GM19193 (cell line): ENCODE results near the gene OR4D6.

Source experiments
- POLR2A ChIP-seq: IDR thresholded peaks from 4 replicates; pipeline ENCODE4 v1.6.1; 2011; ENCODE audit not compliant: insufficient read depth, insufficient read length; ENCODE audit errors: extremely low read depth

Gene OR4D6

DNA sequence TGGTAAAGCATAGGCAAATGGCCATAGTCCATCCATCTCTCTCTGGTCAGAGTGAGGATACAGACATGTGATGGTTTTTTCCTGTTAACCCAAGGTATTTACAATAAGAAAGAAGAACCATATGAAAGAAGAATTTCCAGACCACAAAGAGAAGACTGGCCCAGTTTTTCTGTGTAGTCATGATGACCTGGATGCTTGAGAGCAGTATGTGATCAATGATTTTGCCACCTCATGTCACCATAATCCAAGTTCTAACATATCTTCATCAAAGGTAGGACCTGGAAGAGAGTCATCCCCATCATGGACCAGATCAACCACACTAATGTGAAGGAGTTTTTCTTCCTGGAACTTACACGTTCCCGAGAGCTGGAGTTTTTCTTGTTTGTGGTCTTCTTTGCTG, at the start of gene OR4D6:
TSS of gene OR4D6 (plus strand) at position 301 of the 400 bp plus-strand sequence. CDS start at position 301, 0 bp downstream.
- no peak for TF ChIP-seq POLR2A

DNA sequence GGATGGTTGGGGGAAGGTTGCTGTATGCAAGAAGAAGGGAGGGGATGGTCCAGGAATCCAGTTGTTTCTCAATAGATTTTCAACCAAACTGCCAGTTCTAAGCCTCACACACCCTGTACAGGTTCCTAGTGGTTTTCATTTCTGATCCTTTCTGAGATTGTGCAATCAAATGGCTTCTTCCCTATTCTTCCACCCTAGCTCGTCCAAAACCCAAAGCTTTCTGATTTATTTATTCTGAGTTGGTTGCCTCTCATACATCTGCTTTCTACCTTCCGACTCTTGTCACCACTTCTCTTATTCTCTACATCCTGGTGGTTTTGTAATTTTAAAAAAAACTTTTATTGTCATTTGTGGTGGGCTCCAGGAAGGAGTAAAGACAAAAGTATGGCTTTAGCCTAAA, 43.1 kb upstream of the OR4D6 start:
- TF ChIP-seq POLR2A: no peak

DNA sequence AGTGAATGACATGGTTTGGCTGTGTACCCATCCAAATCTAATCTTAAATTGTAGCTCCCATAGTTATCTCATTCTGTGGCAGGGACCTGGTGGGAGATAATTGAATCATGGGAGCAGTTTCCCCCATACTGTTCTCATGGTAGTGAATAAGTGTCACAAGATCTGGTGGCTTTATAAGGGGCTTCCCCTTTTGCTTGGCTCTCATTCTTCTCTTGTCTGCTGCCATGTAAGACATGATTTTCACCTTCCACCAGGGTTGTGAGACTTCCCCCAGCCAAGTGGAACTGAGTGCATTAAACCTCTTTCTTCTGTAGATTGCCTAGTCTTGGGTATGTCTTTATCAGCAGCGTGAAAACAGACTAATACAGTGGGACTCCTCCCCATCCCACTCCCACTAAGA, 41.6 kb upstream of the OR4D6 start:
- TF ChIP-seq POLR2A: no peak

DNA sequence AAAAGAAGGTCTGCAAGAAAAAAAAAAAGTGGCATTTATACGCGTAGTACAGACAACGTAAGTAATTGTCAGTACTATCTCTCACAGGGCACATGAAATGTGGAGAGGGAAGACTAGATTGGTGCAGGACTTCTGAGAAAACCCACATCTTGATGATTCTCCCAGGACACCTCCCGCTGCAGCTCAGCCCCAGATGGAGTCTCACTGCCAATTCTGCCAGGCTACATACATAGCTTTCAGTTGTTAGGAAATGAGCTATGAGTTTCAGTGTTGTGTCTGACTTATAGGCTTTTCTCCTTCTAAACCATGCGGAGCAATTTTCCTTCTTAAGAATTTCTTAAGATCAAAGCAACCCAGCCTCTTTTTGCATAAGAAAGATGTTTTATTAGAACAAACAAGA, 40.1 kb upstream of the OR4D6 start:
- no peak for TF ChIP-seq POLR2A

DNA sequence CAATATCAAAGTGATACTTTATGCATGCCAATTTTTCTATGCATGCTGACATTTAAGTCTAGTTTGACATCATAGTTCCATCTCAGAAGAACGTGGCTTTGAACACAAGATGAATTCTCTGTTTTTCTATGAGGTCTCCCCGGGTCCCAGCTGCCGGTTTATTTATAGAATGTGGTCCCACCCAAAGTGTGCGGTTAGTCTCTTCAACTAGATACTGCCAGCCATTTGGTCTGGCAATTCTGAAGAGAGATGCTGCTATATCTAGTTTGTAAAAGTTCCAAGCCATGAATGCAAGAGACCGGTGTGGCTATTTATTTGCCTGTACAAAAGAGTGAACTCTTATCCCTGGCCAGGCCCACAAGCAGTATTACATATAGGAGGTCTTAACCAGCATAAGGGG, 39.7 kb upstream of the OR4D6 start:
- TF ChIP-seq POLR2A: no peak

DNA sequence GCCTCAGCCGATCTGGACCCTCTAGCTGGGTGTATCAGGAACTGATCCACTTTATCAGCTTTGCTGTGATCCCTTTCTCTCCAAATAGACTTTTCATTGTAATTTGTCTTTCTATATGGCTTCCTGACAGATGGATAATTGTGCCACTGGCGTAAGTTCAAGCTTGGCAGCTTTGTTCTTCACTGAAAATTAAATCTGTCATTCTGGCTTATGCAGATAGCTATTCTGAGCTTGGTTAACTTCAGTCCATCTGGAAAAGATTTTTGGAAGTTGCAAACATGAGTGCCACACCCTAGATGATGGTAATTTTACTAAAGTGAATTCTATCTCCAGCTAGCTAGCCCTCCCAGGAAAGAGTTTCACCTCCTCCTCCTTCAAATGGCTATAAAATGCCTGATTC, 38.6 kb upstream of the OR4D6 start:
- TF ChIP-seq POLR2A: no peak

DNA sequence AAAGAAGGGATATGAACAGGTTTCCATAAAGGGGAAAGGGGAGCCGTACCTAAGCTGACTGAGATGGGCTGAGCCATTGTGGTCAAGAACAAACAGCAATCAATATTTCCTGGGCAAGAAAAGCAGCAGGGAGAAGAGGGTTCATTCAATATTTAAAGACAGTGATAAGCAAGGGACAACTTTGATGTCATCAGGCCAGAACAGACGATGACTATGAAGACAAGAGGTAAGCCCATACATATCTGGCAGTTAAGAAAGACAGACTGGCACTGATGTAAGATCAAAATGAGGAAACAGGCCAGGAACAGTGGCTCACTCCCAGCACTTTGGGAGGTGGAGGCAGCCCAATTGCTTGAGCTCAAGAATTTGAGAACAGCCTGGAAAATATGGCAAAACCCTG, 32.9 kb upstream of the OR4D6 start:
- TF ChIP-seq POLR2A: no peak

DNA sequence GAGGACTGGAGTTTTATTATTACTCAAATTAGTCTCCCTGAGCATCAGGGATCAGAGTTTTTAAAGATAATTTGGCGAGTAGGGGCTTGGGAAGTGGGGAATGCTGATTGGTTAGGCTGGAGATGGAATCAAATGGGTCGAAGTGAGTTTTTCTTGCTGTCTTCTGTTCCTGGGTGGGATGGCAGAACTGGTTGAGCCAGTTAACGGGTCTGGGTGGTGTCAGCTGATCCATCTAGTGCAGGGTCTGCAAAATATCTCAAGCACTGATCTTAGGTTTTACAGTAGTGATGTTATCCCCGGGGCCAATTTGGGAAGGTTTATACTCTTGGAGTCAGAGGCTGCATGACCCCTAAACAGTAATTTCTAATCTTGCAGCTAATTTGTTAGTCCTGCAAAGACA, 31.6 kb upstream of the OR4D6 start:
- TF ChIP-seq POLR2A: no peak

DNA sequence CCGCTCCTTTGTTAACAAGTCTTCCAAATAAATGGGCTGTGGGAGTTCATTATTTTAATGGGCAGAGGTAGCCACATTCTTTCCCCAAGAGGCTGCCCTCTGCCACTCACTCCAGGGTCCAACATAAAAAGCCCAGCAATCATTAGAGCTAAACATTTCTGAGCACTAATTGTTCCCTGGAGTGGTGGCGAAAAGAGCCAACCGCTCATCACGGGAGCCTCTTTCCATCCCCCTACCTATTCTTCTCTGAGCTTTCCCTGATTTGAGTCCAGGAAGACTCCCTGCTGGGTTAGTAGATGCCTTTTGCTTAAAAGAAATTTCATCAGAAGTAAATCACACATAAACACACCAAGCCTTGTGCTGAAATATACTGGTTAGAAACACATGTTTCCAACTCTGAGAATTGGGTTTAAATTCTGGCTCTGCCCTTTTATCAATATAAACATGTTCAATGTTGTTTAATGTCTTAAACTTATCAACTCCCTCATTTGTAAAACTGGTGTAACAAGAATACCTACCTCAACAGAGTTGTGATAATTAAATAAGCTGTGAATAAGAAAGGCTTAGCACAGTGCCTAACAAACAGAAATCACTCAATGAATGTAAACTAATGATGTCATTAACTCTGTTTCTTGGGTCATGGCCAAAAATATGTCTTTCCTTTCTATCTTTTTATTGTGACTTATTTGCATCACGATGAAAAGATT, 30.2 kb upstream of the OR4D6 start, which contains the start of gene OR5A2:
TSS of gene OR5A2 (minus strand) at position 53 of the 707 bp plus-strand sequence. CDS start 3,460 bp downstream, outside the sequence.
- TF ChIP-seq POLR2A: no peak

DNA sequence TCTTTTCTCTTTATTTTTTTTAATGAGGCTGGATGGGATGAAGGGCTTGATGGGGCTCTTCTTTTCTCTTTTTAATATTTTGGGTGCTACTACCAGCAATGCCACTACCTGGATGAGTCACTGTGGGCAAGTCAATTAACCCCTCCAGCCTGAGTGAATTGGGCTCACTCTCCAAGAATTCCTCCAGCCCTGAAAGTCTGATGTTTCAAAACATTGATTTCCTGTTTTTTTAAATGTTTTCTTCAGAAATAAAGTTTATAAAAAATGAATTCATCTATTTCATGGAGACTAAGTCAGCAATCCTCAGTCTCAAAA, 29.7 kb upstream of the OR4D6 start:
- no peak for TF ChIP-seq POLR2A

DNA sequence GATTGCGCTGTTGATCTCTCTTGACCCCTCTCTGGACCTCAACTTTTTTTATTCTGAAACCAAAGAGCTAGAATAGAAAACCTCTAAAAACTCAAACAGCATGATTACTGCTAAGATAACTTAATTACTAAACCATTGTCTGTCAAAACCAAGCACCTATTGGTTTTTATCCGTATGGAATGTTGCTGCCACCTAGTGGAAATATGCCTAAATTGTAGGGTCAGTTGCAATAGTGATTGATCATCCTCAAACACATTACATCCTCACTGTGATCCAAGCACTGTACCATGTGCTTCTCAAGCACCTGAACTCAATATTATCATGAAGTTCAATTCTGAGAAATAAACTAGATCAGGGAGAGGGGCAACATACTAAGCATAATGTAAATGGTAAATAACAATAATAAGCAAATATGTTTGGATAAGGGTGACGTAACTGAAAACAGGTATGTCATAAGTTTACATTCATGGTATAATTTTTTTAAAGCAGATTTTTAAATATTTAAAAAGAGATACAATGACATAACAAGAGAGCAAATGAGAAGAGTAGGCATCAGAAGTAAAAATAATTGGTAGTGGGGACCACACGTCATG, 26.7 kb upstream of the OR4D6 start:
- no peak for TF ChIP-seq POLR2A

DNA sequence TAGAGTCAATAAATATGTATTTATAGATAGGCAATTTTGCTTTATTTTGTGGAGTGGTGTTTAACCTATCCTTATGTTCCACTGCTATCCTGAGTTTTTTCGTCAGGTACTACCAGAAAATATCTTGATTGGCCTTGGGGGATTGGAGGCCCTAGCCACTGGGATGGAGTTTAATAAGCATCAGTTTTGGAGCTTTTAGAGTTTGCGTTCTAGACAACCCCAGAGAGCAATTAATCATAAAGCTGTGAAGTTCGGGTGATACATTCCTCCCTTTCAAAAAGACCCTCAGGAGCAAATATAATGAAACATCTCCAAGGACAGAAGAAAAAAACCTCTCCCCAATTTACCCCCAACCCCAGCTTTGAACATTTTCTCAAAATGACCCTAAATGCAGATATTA, 20.6 kb upstream of the OR4D6 start, which contains the start of gene OR5A1:
TSS of gene OR5A1 (plus strand) at position 301 of the 400 bp plus-strand sequence. CDS start 6,700 bp downstream, outside the sequence.
- no peak for TF ChIP-seq POLR2A

DNA sequence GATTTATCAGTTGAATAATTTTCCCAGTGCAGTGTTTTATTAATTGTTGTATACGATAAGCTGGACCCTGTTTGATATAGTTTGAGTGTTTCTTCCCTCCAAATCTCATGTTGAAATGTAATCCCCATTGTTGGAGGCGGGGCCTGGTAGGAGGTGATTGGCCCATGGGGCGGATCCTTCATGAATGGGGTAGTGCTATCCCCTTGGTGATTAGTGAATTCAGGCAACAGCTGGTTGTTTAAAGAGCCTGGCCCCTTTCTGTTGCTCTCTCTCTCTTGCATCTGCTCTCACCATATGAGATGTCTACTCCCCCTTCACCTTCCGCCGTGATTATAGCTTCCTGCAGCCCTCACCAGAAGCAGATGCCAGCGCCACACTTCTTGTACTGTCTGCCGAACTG, 19.0 kb upstream of the OR4D6 start:
- no peak for TF ChIP-seq POLR2A

DNA sequence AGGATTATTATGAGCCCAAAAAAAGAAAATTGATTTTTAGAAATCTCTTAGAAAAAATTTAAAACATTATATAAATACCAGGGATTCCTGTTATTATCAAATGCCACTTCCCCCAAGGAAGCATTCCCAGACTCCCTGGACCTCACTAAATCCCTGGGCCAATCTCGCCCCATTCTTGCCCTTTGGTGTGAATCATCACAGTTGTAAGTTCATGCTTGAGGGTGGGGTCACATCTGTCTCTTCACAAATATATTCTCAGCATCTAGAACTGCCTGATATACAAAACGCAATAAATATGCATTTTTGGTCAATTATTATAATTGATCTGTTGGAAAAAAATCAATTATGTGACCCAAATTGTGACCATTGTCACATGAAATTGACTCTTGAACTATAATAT, 8.3 kb upstream of the OR4D6 start:
- TF ChIP-seq POLR2A: no peak

DNA sequence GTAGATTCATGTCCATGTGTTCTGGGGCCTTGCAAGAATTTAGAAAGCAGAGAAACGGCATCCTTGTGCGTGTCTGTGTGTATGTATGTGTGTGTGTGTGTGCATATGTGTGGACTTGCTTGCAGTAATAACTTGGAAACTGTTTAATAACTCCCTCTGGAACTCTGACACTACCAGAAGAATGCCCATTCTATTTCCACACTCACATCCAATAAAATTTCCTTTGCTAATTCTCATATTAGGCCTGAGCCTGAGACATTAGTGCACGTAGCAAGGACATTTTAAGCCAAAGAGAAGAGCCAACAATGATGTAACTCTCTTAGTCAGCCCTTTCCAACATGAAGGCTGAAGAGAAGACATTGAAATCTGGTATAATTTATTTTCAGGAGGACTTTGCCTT, 3.2 kb downstream of the OR4D6 start:
- no peak for TF ChIP-seq POLR2A

DNA sequence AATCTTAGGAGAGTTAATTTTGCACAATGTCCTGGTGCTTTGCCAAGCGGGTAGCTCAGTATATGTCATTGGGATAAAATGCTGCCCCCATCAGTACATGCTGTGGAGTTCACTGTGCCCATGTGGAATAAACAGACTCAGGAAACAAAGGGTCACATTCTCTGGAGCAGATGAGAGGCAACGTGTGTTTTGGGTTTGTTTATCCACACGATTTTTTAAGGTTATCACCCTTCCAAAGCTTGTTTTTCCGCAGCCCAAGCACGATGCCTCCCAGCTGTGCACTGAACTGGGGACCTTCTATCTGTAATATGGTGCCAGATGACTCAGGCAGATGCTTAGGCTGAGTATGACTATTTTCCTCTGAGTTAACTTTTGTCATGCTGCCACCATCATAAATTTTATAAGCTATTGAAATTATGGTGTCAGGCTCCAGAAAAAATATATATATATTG, 6.5 kb downstream of the OR4D6 start:
- no peak for TF ChIP-seq POLR2A
